HG03571 (cell line): ENCODE measurements around the gene NPY2R.

ENCODE experiments used
- ATAC-seq: cut with Tn5 transposase; IDR thresholded peaks from one replicate; pipeline ENCODE4 v1.9.1; 2021; ENCODE audit not compliant: unreplicated experiment

Gene NPY2R

GRCh38 chr4:155208258-155209054 is at the start of gene NPY2R:
NPY2R (plus strand) TSS chr4:155208636; CDS start chr4:155213940, 5,304 bp downstream.
- no peak for ATAC-seq

- no peak for ATAC-seq
Measured at GRCh38 chr4:155161357-155161756, 47.1 kb upstream of the NPY2R start.

- ATAC-seq, result no peak
Measured at GRCh38 chr4:155164718-155165117, 43.7 kb upstream of the NPY2R start.

GRCh38 chr4:155170569-155170968 is 37.9 kb upstream of the NPY2R start:
- no peak for ATAC-seq

- no peak for ATAC-seq
Measured at GRCh38 chr4:155173371-155173770, 35.1 kb upstream of the NPY2R start.

- no peak for ATAC-seq
Measured at GRCh38 chr4:155174668-155175067, 33.8 kb upstream of the NPY2R start.

GRCh38 chr4:155179216-155179615 is 29.2 kb upstream of the NPY2R start:
- ATAC-seq, result no peak

GRCh38 chr4:155186972-155187371 is 21.5 kb upstream of the NPY2R start:
- no peak for ATAC-seq

- no peak for ATAC-seq
Measured at GRCh38 chr4:155187989-155188388, 20.4 kb upstream of the NPY2R start.

GRCh38 chr4:155190099-155190498 is 18.3 kb upstream of the NPY2R start:
- ATAC-seq, result no peak

- no peak for ATAC-seq
Measured at GRCh38 chr4:155197757-155198156, 10.7 kb upstream of the NPY2R start.

- ATAC-seq, result no peak
Measured at GRCh38 chr4:155207534-155208257, 740 bp upstream of the NPY2R start.

- no peak for ATAC-seq
Measured at GRCh38 chr4:155220025-155220424, 11.6 kb downstream of the NPY2R start.

GRCh38 chr4:155227131-155227530 is 18.7 kb downstream of the NPY2R start:
- ATAC-seq, result no peak

GRCh38 chr4:155228713-155229112 is 20.3 kb downstream of the NPY2R start:
- no peak for ATAC-seq

- no peak for ATAC-seq
Measured at GRCh38 chr4:155232432-155232831, 24.0 kb downstream of the NPY2R start.

- ATAC-seq, result no peak
Measured at GRCh38 chr4:155234206-155234605, 25.8 kb downstream of the NPY2R start.

- no peak for ATAC-seq
Measured at GRCh38 chr4:155237567-155237966, 29.1 kb downstream of the NPY2R start.

- no peak for ATAC-seq
Measured at GRCh38 chr4:155241225-155241624, 32.8 kb downstream of the NPY2R start.

- no peak for ATAC-seq
Measured at GRCh38 chr4:155241664-155242063, 33.2 kb downstream of the NPY2R start.

- ATAC-seq, result no peak
Measured at GRCh38 chr4:155245105-155245504, 36.7 kb downstream of the NPY2R start.
